GM21381 (cell line): ENCODE data around the gene HSFX1.
"Not testable (repeated sequence)": the region's sequence is repeated elsewhere in the genome, so short reads cannot be mapped to it uniquely, and the experiment has no call there.

Experiments
- ATAC-seq: cut with Tn5 transposase; IDR thresholded peaks from one replicate; pipeline ENCODE4 v1.9.1; 2021; ENCODE audit warnings: mild to moderate bottlenecking, moderate library complexity; ENCODE audit not compliant: unreplicated experiment

The HSFX1 gene

GRCh38 chrX:149773768-149774167, at the start of gene HSFX1:
Gene HSFX1, plus strand, starts transcription at chrX:149774068. Its CDS starts 614 bp downstream, at chrX:149774682.
- ATAC-seq: not testable (repeated sequence)

GRCh38 chrX:149727308-149727707, 46.6 kb upstream of the HSFX1 start:
- ATAC-seq: not testable (repeated sequence)

GRCh38 chrX:149742269-149742668, 31.6 kb upstream of the HSFX1 start:
- ATAC-seq: not testable (repeated sequence)

- ATAC-seq: not testable (repeated sequence)
Measured at GRCh38 chrX:149746390-149747007, 27.4 kb upstream of the HSFX1 start.

- no peak for ATAC-seq
Measured at GRCh38 chrX:149757206-149758067, 16.4 kb upstream of the HSFX1 start.

- ATAC-seq: no peak
Measured at GRCh38 chrX:149758068-149758714, 15.7 kb upstream of the HSFX1 start.

- ATAC-seq: not testable (repeated sequence)
Measured at GRCh38 chrX:149758715-149759078, 15.2 kb upstream of the HSFX1 start.

- no peak for ATAC-seq
Measured at GRCh38 chrX:149759824-149760223, 14.0 kb upstream of the HSFX1 start.

GRCh38 chrX:149760965-149761364, 12.9 kb upstream of the HSFX1 start:
- no peak for ATAC-seq

GRCh38 chrX:149761858-149762674, 11.8 kb upstream of the HSFX1 start:
- ATAC-seq: not testable (repeated sequence)

- ATAC-seq: no peak
Measured at GRCh38 chrX:149762696-149763614, 10.9 kb upstream of the HSFX1 start.

- ATAC-seq: not testable (repeated sequence)
Measured at GRCh38 chrX:149770344-149770743, 3.5 kb upstream of the HSFX1 start.

- not testable (repeated sequence) for ATAC-seq
Measured at GRCh38 chrX:149773026-149773425, 842 bp upstream of the HSFX1 start.

- ATAC-seq: not testable (repeated sequence)
Measured at GRCh38 chrX:149777999-149778398, 4.1 kb downstream of the HSFX1 start.

GRCh38 chrX:149781727-149782126, 7.9 kb downstream of the HSFX1 start, which contains the start of gene MAGEA9:
Gene MAGEA9, plus strand, starts transcription at chrX:149781930. Its CDS starts 4,281 bp downstream, at chrX:149786211.
- ATAC-seq: not testable (repeated sequence)

- ATAC-seq: peak; percentile 100
Measured at GRCh38 chrX:149795531-149795930, 21.7 kb downstream of the HSFX1 start.

GRCh38 chrX:149799095-149799714, 25.3 kb downstream of the HSFX1 start:
- no peak for ATAC-seq

GRCh38 chrX:149799938-149800337, 26.1 kb downstream of the HSFX1 start:
- no peak for ATAC-seq

GRCh38 chrX:149803458-149804062, 29.7 kb downstream of the HSFX1 start:
- no peak for ATAC-seq
